Measurements from ENCODE around the gene ERRFI1.
"Not testable (repeated sequence)": the region's sequence is repeated elsewhere in the genome, so short reads cannot be mapped to it uniquely, and the experiment has no call there.

The ERRFI1 gene

GRCh38 chr1:8063298-8064036, 37.4 kb upstream of the ERRFI1 start:
- CTCF ChIA-PET, result no interaction called here
- DNase-seq (ENCODE audit: low spot score), result no peak
- no peak overlapping the region for H3K27ac ChIP-seq
- TF ChIP-seq, protein P1, sequence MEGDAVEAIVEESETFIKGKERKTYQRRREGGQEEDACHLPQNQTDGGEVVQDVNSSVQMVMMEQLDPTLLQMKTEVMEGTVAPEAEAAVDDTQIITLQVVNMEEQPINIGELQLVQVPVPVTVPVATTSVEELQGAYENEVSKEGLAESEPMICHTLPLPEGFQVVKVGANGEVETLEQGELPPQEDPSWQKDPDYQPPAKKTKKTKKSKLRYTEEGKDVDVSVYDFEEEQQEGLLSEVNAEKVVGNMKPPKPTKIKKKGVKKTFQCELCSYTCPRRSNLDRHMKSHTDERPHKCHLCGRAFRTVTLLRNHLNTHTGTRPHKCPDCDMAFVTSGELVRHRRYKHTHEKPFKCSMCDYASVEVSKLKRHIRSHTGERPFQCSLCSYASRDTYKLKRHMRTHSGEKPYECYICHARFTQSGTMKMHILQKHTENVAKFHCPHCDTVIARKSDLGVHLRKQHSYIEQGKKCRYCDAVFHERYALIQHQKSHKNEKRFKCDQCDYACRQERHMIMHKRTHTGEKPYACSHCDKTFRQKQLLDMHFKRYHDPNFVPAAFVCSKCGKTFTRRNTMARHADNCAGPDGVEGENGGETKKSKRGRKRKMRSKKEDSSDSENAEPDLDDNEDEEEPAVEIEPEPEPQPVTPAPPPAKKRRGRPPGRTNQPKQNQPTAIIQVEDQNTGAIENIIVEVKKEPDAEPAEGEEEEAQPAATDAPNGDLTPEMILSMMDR (conservative IDR thresholded peaks at IDR 0.05; ENCODE audit: low read depth), result no peak
- POLR2A ChIA-PET (ENCODE audit: low non-redundant PET), result interaction anchor here (0.5 to 0.6 kb wide), 2 partner anchors 104 to 144 kb away, joined by 4 to 9 read pairs; no protein-coding TSS in a partner anchor

DNA sequence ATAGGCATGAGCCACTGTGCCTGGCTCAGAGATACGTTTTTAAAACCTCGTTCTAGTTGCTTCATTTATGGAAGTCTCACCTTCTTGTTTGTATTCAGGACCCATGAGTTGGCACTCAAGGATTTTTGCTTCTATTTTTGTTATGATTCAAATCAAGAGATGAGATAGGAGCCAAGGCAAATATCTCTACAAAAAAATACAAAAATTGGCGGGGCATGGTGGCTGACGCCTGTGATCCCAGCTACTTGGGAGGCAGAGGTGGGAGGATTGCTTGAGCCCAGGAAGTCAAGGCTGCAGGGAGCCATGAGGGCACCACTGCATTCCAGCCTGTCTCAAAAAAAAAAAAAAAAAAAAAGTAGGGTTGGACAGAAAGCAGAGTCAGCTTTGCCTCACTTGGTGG, 36.8 kb upstream of the ERRFI1 start:
- DNase-seq (ENCODE audit: low spot score), result no peak
- peak overlapping the region; percentile 55; the same call in 1 of the 2 replicates for H3K27ac ChIP-seq
- ChIA-PET POLR2A (ENCODE audit: low non-redundant PET) (interaction anchor here (0.5 kb wide), 1 partner anchor 104 kb away, joined by 4 read pairs; no protein-coding TSS in a partner anchor), CTCF (no interaction called here)
- TF ChIP-seq, protein P1 (conservative IDR thresholded peaks at IDR 0.05; ENCODE audit: low read depth), result no peak

- ChIA-PET POLR2A (ENCODE audit: low non-redundant PET) (no interaction called here), CTCF (interaction anchor here (0.6 kb wide), 2 partner anchors 104 to 143 kb away, joined by 4 to 6 read pairs; no protein-coding TSS in a partner anchor)
- peak; percentile 25 for DNase-seq (ENCODE audit: low spot score)
- TF ChIP-seq, protein P1 (conservative IDR thresholded peaks at IDR 0.05; ENCODE audit: low read depth), result no peak
- peak overlapping the region; percentile 55 for H3K27ac ChIP-seq
These were observed 35.7 kb upstream of the ERRFI1 start for GRCh38 chr1:8061673-8062386.

DNA sequence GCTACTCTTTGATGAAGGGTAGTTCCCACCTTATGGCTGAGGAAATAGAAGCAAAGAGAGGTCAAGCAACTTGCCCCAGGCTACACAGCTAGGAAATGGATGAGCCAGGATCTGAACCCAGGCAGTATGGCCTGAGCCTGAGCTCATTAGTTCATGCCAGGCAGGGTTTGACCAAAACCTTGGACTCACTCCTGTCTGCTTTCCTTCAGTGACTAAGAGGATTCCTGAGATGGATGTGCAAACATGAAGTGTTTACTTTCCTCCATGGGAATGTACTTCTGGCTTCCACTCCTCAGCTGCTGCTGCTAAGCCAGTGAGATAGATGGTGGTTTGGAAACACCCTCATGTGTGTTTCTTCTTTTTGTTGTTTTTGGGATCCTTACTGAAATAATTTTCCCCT, 35.1 kb upstream of the ERRFI1 start:
- POLR2A ChIA-PET (ENCODE audit: low non-redundant PET), result no interaction called here
- DNase-seq (ENCODE audit: low spot score), result peak; percentile 84
- CTCF ChIA-PET, result interaction anchor here (0.6 kb wide), 2 partner anchors 105 to 144 kb away, joined by 4 to 6 read pairs; no protein-coding TSS in a partner anchor
- peak overlapping the region; percentile 71 for H3K27ac ChIP-seq
- TF ChIP-seq, protein P1 (conservative IDR thresholded peaks at IDR 0.05; ENCODE audit: low read depth), result no peak

- TF ChIP-seq, protein P1 (conservative IDR thresholded peaks at IDR 0.05; ENCODE audit: low read depth), result no peak
- ChIA-PET POLR2A (ENCODE audit: low non-redundant PET) (no interaction called here), CTCF (no interaction called here)
- H3K27ac ChIP-seq, result peak overlapping the region; percentile 47
- no peak for DNase-seq (ENCODE audit: low spot score)
These were observed 33.1 kb upstream of the ERRFI1 start for GRCh38 chr1:8059161-8059622.

- POLR2A ChIA-PET (ENCODE audit: low non-redundant PET); DNase-seq (ENCODE audit: low spot score): not testable (repeated sequence)
- CTCF ChIA-PET, result interaction anchor here (0.6 to 0.7 kb wide), 2 partner anchors 99 to 940 kb away, joined by 3 to 5 read pairs; no protein-coding TSS in a partner anchor
- peak overlapping the region; percentile 84 for H3K27ac ChIP-seq
These were observed 31.7 kb upstream of the ERRFI1 start for GRCh38 chr1:8057779-8058178.

Data from RWPE1 (cell line).